ENCODE measurements around the gene COL2A1.

COL2A1 gene

GRCh38 chr12:48017496-48017895, 13.2 kb upstream of the COL2A1 start:
- Histone ChIP-seq H3K9ac (ENCODE audit: low read length) (no peak overlapping the region), H3K27ac (ENCODE audit: low read depth, low read length) (no peak overlapping the region), H3K36me3 (ENCODE audit: control insufficient read depth, insufficient read depth, low read length) (no peaks in the 10 kb centered on the region), H3K4me3 (ENCODE audit: low read length) (no peak overlapping the region), H3K27me3 (ENCODE audit: control insufficient read depth, insufficient read depth, low read length) (peaks cover 3% of the 10 kb centered on the region), H3K4me1 (ENCODE audit: control insufficient read depth, insufficient read depth, low read length) (no peaks in the 10 kb centered on the region)

- Histone ChIP-seq H3K36me3 (ENCODE audit: control insufficient read depth, insufficient read depth, low read length) (no peaks in the 10 kb centered on the region), H3K9ac (ENCODE audit: low read length) (no peak overlapping the region), H3K27ac (ENCODE audit: low read depth, low read length) (no peak overlapping the region), H3K4me3 (ENCODE audit: low read length) (no peak overlapping the region), H3K4me1 (ENCODE audit: control insufficient read depth, insufficient read depth, low read length) (no peaks in the 10 kb centered on the region), H3K27me3 (ENCODE audit: control insufficient read depth, insufficient read depth, low read length) (peaks cover 3% of the 10 kb centered on the region)
These were observed 12.2 kb upstream of the COL2A1 start for GRCh38 chr12:48016373-48017020.

- Histone ChIP-seq H3K27me3 (ENCODE audit: control insufficient read depth, insufficient read depth, low read length) (no peaks in the 10 kb centered on the region), H3K4me3 (ENCODE audit: low read length) (no peak overlapping the region), H3K36me3 (ENCODE audit: control insufficient read depth, insufficient read depth, low read length) (no peaks in the 10 kb centered on the region), H3K4me1 (ENCODE audit: control insufficient read depth, insufficient read depth, low read length) (no peaks in the 10 kb centered on the region), H3K27ac (ENCODE audit: low read depth, low read length) (no peak overlapping the region), H3K9ac (ENCODE audit: low read length) (no peak overlapping the region)
These were observed 11.7 kb upstream of the COL2A1 start for GRCh38 chr12:48015954-48016353.

GRCh38 chr12:48015129-48015528, 10.9 kb upstream of the COL2A1 start:
- no peak overlapping the region for H3K4me3 ChIP-seq (ENCODE audit: low read length)
- no peaks in the 10 kb centered on the region for H3K36me3 ChIP-seq (ENCODE audit: control insufficient read depth, insufficient read depth, low read length)
- no peak overlapping the region for H3K27ac ChIP-seq (ENCODE audit: low read depth, low read length)
- H3K4me1 ChIP-seq (ENCODE audit: control insufficient read depth, insufficient read depth, low read length), result no peaks in the 10 kb centered on the region
- H3K27me3 ChIP-seq (ENCODE audit: control insufficient read depth, insufficient read depth, low read length), result no peaks in the 10 kb centered on the region
- H3K9ac ChIP-seq (ENCODE audit: low read length), result no peak overlapping the region

GRCh38 chr12:48013287-48013686, 9.0 kb upstream of the COL2A1 start:
- Histone ChIP-seq H3K27me3 (ENCODE audit: control insufficient read depth, insufficient read depth, low read length) (peaks cover 6% of the 10 kb centered on the region), H3K4me1 (ENCODE audit: control insufficient read depth, insufficient read depth, low read length) (no peaks in the 10 kb centered on the region), H3K27ac (ENCODE audit: low read depth, low read length) (no peak overlapping the region), H3K4me3 (ENCODE audit: low read length) (no peak overlapping the region), H3K36me3 (ENCODE audit: control insufficient read depth, insufficient read depth, low read length) (no peaks in the 10 kb centered on the region), H3K9ac (ENCODE audit: low read length) (no peak overlapping the region)

GRCh38 chr12:48012070-48012469, 7.8 kb upstream of the COL2A1 start:
- no peak overlapping the region for H3K4me3 ChIP-seq (ENCODE audit: low read length)
- peaks cover 9% of the 10 kb centered on the region for H3K27me3 ChIP-seq (ENCODE audit: control insufficient read depth, insufficient read depth, low read length)
- no peaks in the 10 kb centered on the region for H3K36me3 ChIP-seq (ENCODE audit: control insufficient read depth, insufficient read depth, low read length)
- no peak overlapping the region for H3K27ac ChIP-seq (ENCODE audit: low read depth, low read length)
- H3K9ac ChIP-seq (ENCODE audit: low read length), result no peak overlapping the region
- H3K4me1 ChIP-seq (ENCODE audit: control insufficient read depth, insufficient read depth, low read length), result no peaks in the 10 kb centered on the region

- Histone ChIP-seq H3K36me3 (ENCODE audit: control insufficient read depth, insufficient read depth, low read length) (no peaks in the 10 kb centered on the region), H3K27ac (ENCODE audit: low read depth, low read length) (no peak overlapping the region), H3K9ac (ENCODE audit: low read length) (no peak overlapping the region), H3K27me3 (ENCODE audit: control insufficient read depth, insufficient read depth, low read length) (peaks cover 12% of the 10 kb centered on the region), H3K4me3 (ENCODE audit: low read length) (no peak overlapping the region), H3K4me1 (ENCODE audit: control insufficient read depth, insufficient read depth, low read length) (no peaks in the 10 kb centered on the region)
These were observed 6.2 kb upstream of the COL2A1 start for GRCh38 chr12:48010366-48010970.

- Histone ChIP-seq H3K27ac (ENCODE audit: low read depth, low read length) (no peak overlapping the region), H3K4me1 (ENCODE audit: control insufficient read depth, insufficient read depth, low read length) (no peaks in the 10 kb centered on the region), H3K27me3 (ENCODE audit: control insufficient read depth, insufficient read depth, low read length) (peaks cover 21% of the 10 kb centered on the region), H3K36me3 (ENCODE audit: control insufficient read depth, insufficient read depth, low read length) (no peaks in the 10 kb centered on the region), H3K4me3 (ENCODE audit: low read length) (no peak overlapping the region), H3K9ac (ENCODE audit: low read length) (no peak overlapping the region)
These were observed 5.2 kb upstream of the COL2A1 start for GRCh38 chr12:48009471-48009870.

GRCh38 chr12:48008950-48009349, 4.7 kb upstream of the COL2A1 start:
- Histone ChIP-seq H3K27me3 (ENCODE audit: control insufficient read depth, insufficient read depth, low read length) (peaks cover 25% of the 10 kb centered on the region), H3K36me3 (ENCODE audit: control insufficient read depth, insufficient read depth, low read length) (no peaks in the 10 kb centered on the region), H3K4me3 (ENCODE audit: low read length) (no peak overlapping the region), H3K9ac (ENCODE audit: low read length) (no peak overlapping the region), H3K27ac (ENCODE audit: low read depth, low read length) (no peak overlapping the region), H3K4me1 (ENCODE audit: control insufficient read depth, insufficient read depth, low read length) (no peaks in the 10 kb centered on the region)

GRCh38 chr12:48008349-48008748, 4.1 kb upstream of the COL2A1 start:
- Histone ChIP-seq H3K9ac (ENCODE audit: low read length) (no peak overlapping the region), H3K27ac (ENCODE audit: low read depth, low read length) (no peak overlapping the region), H3K36me3 (ENCODE audit: control insufficient read depth, insufficient read depth, low read length) (no peaks in the 10 kb centered on the region), H3K4me3 (ENCODE audit: low read length) (no peak overlapping the region), H3K4me1 (ENCODE audit: control insufficient read depth, insufficient read depth, low read length) (no peaks in the 10 kb centered on the region), H3K27me3 (ENCODE audit: control insufficient read depth, insufficient read depth, low read length) (peaks cover 31% of the 10 kb centered on the region)

GRCh38 chr12:48007206-48007605, 2.9 kb upstream of the COL2A1 start:
- Histone ChIP-seq H3K27me3 (ENCODE audit: control insufficient read depth, insufficient read depth, low read length) (peaks cover 42% of the 10 kb centered on the region), H3K4me1 (ENCODE audit: control insufficient read depth, insufficient read depth, low read length) (peaks cover 5% of the 10 kb centered on the region), H3K27ac (ENCODE audit: low read depth, low read length) (no peak overlapping the region), H3K9ac (ENCODE audit: low read length) (no peak overlapping the region), H3K4me3 (ENCODE audit: low read length) (no peak overlapping the region), H3K36me3 (ENCODE audit: control insufficient read depth, insufficient read depth, low read length) (no peaks in the 10 kb centered on the region)

GRCh38 chr12:48005750-48006021, 1.4 kb upstream of the COL2A1 start:
- Histone ChIP-seq H3K9ac (ENCODE audit: low read length) (no peak overlapping the region), H3K36me3 (ENCODE audit: control insufficient read depth, insufficient read depth, low read length) (no peaks in the 10 kb centered on the region), H3K4me1 (ENCODE audit: control insufficient read depth, insufficient read depth, low read length) (peaks cover 8% of the 10 kb centered on the region), H3K27ac (ENCODE audit: low read depth, low read length) (no peak overlapping the region), H3K4me3 (ENCODE audit: low read length) (no peak overlapping the region), H3K27me3 (ENCODE audit: control insufficient read depth, insufficient read depth, low read length) (peaks cover 44% of the 10 kb centered on the region)

- Histone ChIP-seq H3K9ac (ENCODE audit: low read length) (no peak overlapping the region), H3K27me3 (ENCODE audit: control insufficient read depth, insufficient read depth, low read length) (peaks cover 44% of the 10 kb centered on the region), H3K4me3 (ENCODE audit: low read length) (no peak overlapping the region)
These were observed 899 bp upstream of the COL2A1 start for GRCh38 chr12:48005001-48005749.

More at GRCh38 chr12:48005001-48005749, 899 bp upstream of the COL2A1 start:
- H3K36me3 ChIP-seq (ENCODE audit: control insufficient read depth, insufficient read depth, low read length), result no peaks in the 10 kb centered on the region
- peaks cover 8% of the 10 kb centered on the region for H3K4me1 ChIP-seq (ENCODE audit: control insufficient read depth, insufficient read depth, low read length)
- H3K27ac ChIP-seq (ENCODE audit: low read depth, low read length), result no peak overlapping the region
